ENCODE results near the gene EHD1. TPM values are rescaled to one million over a fixed set of nuclear protein-coding genes. Genes with fewer than 3 reads are reported as not detected.

EHD1 gene
- total RNA-seq, 1 donor from 2014 or later, result 57.2 TPM

DNA sequence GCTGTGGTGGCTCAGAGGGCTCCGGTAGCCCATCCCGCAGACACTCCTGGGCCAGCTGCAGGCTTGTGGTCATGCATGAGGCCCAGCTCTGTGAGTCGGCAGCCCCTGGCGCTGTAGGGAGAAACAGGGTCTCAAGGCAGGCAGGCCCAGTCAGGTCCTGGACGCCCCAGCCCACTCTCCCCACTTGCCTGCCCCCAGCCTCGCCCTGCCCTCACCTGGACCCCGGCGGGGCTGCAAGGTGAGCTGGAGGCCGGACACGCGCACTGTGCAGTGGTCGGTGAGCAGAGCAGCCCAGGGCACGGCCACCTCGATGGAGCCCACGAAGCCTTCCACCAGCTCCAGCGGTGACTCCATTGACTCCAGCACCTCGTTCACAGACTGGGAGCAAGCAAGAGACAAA is 35.7 kb upstream of the EHD1 start:
- no peak overlapping the region for H3K4me3 Mint-ChIP-seq (ENCODE audit: low read depth)
- H3K9me3 Mint-ChIP-seq (ENCODE audit: low read depth), result no peaks in the 10 kb centered on the region
- TF ChIP-seq CTCF (IDR thresholded peaks at IDR 0.05; ENCODE audit: unreplicated experiment), result no peak
- H3K4me1 Mint-ChIP-seq (ENCODE audit: low read depth), result peaks cover 18% of the 10 kb centered on the region
- no peaks in the 10 kb centered on the region for H3K27me3 Mint-ChIP-seq
- peaks cover 2% of the 10 kb centered on the region for H3K36me3 Mint-ChIP-seq (ENCODE audit: insufficient read depth)
- H3K27ac Mint-ChIP-seq, result no peak overlapping the region
- DNase-seq (ENCODE audit: low spot score, unreplicated experiment), result no peak

DNA sequence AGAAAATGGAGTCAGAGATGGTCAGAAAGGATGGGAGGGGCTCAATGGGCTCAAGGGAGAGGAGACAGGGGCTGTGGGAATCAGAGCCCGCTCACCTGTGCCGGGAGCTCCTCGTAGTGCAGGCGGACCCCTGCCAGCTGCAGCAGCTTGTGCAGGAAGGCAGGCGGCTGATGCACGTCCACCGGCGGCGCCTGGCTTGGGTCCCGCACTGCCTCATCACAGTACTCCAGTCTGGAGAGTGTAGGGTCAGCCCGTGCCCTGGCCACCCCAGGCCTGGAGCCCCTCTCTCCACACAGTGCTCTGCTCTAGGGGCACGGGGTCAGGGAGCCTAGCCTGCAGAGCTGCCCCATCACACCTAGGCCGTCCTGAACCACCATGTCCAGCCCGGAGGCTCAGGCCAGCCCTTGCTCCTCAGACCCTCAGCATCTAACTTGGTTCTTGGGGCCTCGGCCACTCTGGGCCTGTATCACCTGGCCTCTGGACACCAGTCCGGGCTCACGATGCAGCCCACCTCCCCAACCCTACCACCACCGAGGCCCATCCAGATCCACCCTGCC is 34.8 kb upstream of the EHD1 start:
- DNase-seq (ENCODE audit: low spot score, unreplicated experiment), result no peak
- H3K4me3 Mint-ChIP-seq (ENCODE audit: low read depth), result no peak overlapping the region
- H3K27me3 Mint-ChIP-seq, result no peaks in the 10 kb centered on the region
- H3K27ac Mint-ChIP-seq, result no peak overlapping the region
- H3K4me1 Mint-ChIP-seq (ENCODE audit: low read depth), result peaks cover 18% of the 10 kb centered on the region
- no peak for TF ChIP-seq CTCF (IDR thresholded peaks at IDR 0.05; ENCODE audit: unreplicated experiment)
- H3K36me3 Mint-ChIP-seq (ENCODE audit: insufficient read depth), result peaks cover 3% of the 10 kb centered on the region
- no peaks in the 10 kb centered on the region for H3K9me3 Mint-ChIP-seq (ENCODE audit: low read depth)

- Mint-ChIP-seq H3K36me3 (ENCODE audit: insufficient read depth) (peaks cover 5% of the 10 kb centered on the region), H3K27ac (no peak overlapping the region), H3K4me1 (ENCODE audit: low read depth) (peaks cover 9% of the 10 kb centered on the region), H3K4me3 (ENCODE audit: low read depth) (no peak overlapping the region), H3K9me3 (ENCODE audit: low read depth) (no peaks in the 10 kb centered on the region), H3K27me3 (no peaks in the 10 kb centered on the region)
- no peak for TF ChIP-seq CTCF (IDR thresholded peaks at IDR 0.05; ENCODE audit: unreplicated experiment)
- no peak for DNase-seq (ENCODE audit: low spot score, unreplicated experiment)
Measured at GRCh38 chr11:64911689-64912088, 33.3 kb upstream of the EHD1 start.

DNA sequence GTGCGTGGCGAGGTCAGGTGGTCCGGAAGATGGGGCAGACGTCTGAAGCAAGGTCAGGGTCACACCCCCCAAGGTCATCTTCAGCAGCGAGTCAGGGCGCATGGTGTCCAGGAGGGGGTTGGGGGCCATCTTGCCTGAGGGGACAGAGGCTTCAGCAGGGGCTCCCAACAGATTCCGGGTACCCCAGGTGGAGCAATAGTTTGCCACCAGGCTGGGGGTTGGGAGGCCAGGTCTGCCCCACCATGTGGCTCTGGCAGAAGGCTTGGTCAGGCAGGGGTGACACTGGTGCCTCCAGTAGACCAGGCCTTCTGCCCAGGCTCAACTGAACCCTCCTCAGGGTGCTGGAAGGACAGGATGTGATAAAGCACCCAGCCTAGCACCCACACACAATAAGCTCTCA is 32.7 kb upstream of the EHD1 start:
- no peak for TF ChIP-seq CTCF (IDR thresholded peaks at IDR 0.05; ENCODE audit: unreplicated experiment)
- peaks cover 4% of the 10 kb centered on the region for H3K4me1 Mint-ChIP-seq (ENCODE audit: low read depth)
- no peak for DNase-seq (ENCODE audit: low spot score, unreplicated experiment)
- no peak overlapping the region for H3K27ac Mint-ChIP-seq
- no peaks in the 10 kb centered on the region for H3K27me3 Mint-ChIP-seq
- H3K9me3 Mint-ChIP-seq (ENCODE audit: low read depth), result no peaks in the 10 kb centered on the region
- peaks cover 5% of the 10 kb centered on the region for H3K36me3 Mint-ChIP-seq (ENCODE audit: insufficient read depth)
- H3K4me3 Mint-ChIP-seq (ENCODE audit: low read depth), result no peak overlapping the region

GRCh38 chr11:64910451-64911093 is 32.2 kb upstream of the EHD1 start:
- no peak for TF ChIP-seq CTCF (IDR thresholded peaks at IDR 0.05; ENCODE audit: unreplicated experiment)
- Mint-ChIP-seq H3K9me3 (ENCODE audit: low read depth) (no peaks in the 10 kb centered on the region), H3K36me3 (ENCODE audit: insufficient read depth) (peaks cover 5% of the 10 kb centered on the region)

More at GRCh38 chr11:64910451-64911093, 32.2 kb upstream of the EHD1 start:
- H3K4me3 Mint-ChIP-seq (ENCODE audit: low read depth), result no peak overlapping the region
- no peak for DNase-seq (ENCODE audit: low spot score, unreplicated experiment)
- H3K4me1 Mint-ChIP-seq (ENCODE audit: low read depth), result no peaks in the 10 kb centered on the region
- H3K27ac Mint-ChIP-seq, result no peak overlapping the region
- H3K27me3 Mint-ChIP-seq, result no peaks in the 10 kb centered on the region
